Thyroid gland (tissue), 4 donors: Measurements from ENCODE around the gene TBX18. TPM values are rescaled to one million over a fixed set of nuclear protein-coding genes. Genes with fewer than 3 reads are reported as not detected.

Experiments used
- DNase-seq, 2 donors: peaks; one replicate each; pipeline ENCODE4 v3.0.0-alpha.2; 2019
- H3K27ac ChIP-seq, 3 donors: fragments of 200-600 bp; sonication (generic); 1 replicate in 2 of 3; 2 replicates in 1 of 3; pipeline ENCODE4 v1.5.1; 2016 to 2019; ENCODE audit warnings: mild to moderate bottlenecking in 1 of 3, moderate library complexity in 1 of 3
- H3K27me3 ChIP-seq: fragments of 200-600 bp; sonication (generic); one replicate; pipeline ENCODE4 v1.5.1; 2019
- H3K36me3 ChIP-seq, 2 donors: fragments of 200-600 bp; sonication (generic); one replicate each; pipeline ENCODE4 v1.5.1; 2016 to 2019
- H3K4me1 ChIP-seq, 2 donors: fragments of 200-600 bp; sonication (generic); one replicate each; pipeline ENCODE4 v1.5.1; 2017 to 2019
- H3K4me3 ChIP-seq, 3 donors: fragments of 200-600 bp; sonication (generic); replicated peaks in 1 of 3; 1 replicate in 2 of 3; 2 replicates in 1 of 3; pipeline ENCODE4 v1.5.1; 2016; ENCODE audit warnings: mild to moderate bottlenecking in 1 of 3
- H3K9me3 ChIP-seq: fragments of 200-600 bp; sonication (generic); one replicate; pipeline ENCODE4 v1.5.1; 2017
- CTCF ChIP-seq, 6 experiments: fragments of 200-600 bp in 3 of 6; fragments of 450-650 bp in 3 of 6; sonication (generic) in 3 of 6; IDR thresholded peaks; one replicate each; pipeline ENCODE4 v1.5.1; 2016 to 2019; ENCODE audit warnings: antibody characterized with exemption in 6 of 6, mild to moderate bottlenecking in 2 of 6, inconsistent platforms in 1 of 6, moderate library complexity in 1 of 6
- POLR2A ChIP-seq, 2 donors: fragments of 450-650 bp; IDR thresholded peaks; one replicate each; pipeline ENCODE4 v1.6.1; 2017; ENCODE audit warnings: antibody characterized with exemption in 2 of 2, mild to moderate bottlenecking in 2 of 2, moderate library complexity in 1 of 2
- whole genome bisulfite sequencing, 2 donors: methylation state at CpG; one replicate each; pipeline ENCODE4 v1.1.5; 2017; 5-methylcytosine and 5-hydroxymethylcytosine counted together
- intact Hi-C: fragments of 100-400 bp; cut with DNase I; formaldehyde crosslinking; loops from one replicate; pipeline ENCODE4 v1.15.1; 2023
- total RNA-seq, 4 donors: library from RNA; depleted of rRNA; stranded (reverse); fragments of >200 nt; gene quantifications; one replicate each; pipeline ENCODE4 v1.2.3, GENCODE V29; 2016

TBX18 gene
- total RNA-seq, 4 donors from 2014 or later, result 1.3 to 7.5 (median 4.9) TPM

DNA sequence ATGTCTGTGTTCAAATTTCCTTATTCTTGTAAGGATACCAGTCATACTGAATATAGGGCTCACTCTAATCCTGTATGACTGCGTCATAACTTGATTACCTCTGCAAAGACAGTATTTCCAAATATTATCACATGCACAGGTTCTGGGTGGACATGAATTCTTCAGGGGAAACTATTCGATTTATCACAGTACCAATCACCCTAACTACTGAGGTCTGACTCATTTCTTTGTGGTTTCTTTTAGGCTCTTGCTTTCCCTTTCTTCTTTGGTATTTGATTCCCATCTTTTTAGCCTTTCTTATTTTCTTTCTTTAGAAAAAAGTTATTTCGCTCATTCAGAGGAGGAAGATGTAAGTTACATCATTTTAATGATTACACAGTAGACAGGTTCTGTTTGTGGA, 40.3 kb upstream of the TBX18 start:
- no peak overlapping the region for H3K27ac ChIP-seq
- WGBS, 2 donors, result 78 to 90% methylated on average over 3 of the region's 3 CpGs
- H3K9me3 ChIP-seq, result no peaks in the 10 kb centered on the region
- H3K36me3 ChIP-seq, result no peaks in the 10 kb centered on the region
- DNase-seq, result no peak
- H3K4me3 ChIP-seq, result no peak overlapping the region
- TF ChIP-seq POLR2A (IDR thresholded peaks at IDR 0.05), result no peak
- TF ChIP-seq CTCF (IDR thresholded peaks at IDR 0.05), result no peak
- H3K4me1 ChIP-seq, result no peaks in the 10 kb centered on the region
- intact Hi-C loops, result no loop called here
- H3K27me3 ChIP-seq, result no peaks in the 10 kb centered on the region

GRCh38 chr6:84801250-84801649, 36.9 kb upstream of the TBX18 start:
- TF ChIP-seq POLR2A (IDR thresholded peaks at IDR 0.05), result no peak
- TF ChIP-seq CTCF (IDR thresholded peaks at IDR 0.05), result no peak
- Histone ChIP-seq H3K27me3 (no peaks in the 10 kb centered on the region), H3K4me3 (no peak overlapping the region), H3K27ac (no peak overlapping the region), H3K4me1 (no peaks in the 10 kb centered on the region), H3K36me3 (no peaks in the 10 kb centered on the region), H3K9me3 (no peaks in the 10 kb centered on the region)
- WGBS, 2 donors, result 70 to 76% methylated on average over 3 of the region's 3 CpGs
- DNase-seq, result no peak
- intact Hi-C loops, result no loop called here

DNA sequence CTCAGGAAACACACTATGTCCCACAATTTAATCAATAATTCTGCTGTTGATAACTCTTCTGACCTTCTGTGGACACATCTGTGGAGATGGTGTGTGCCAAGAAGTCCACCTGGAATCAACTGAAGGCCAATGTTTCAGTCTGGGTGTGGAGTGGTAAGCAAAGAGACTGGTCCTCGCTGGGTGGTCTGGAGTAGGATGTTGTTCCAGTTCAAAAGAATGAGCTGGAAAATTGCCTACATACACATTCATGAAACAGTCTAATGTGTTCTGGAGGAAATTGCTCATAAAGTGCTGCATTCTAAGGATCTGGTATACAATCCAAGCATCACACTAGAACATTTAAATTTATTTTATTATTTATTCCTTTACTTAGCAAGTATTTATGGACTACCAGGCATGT, 33.9 kb upstream of the TBX18 start:
- TF ChIP-seq CTCF (IDR thresholded peaks at IDR 0.05) (no peak), POLR2A (IDR thresholded peaks at IDR 0.05) (no peak)
- Histone ChIP-seq H3K4me3 (no peak overlapping the region), H3K36me3 (no peaks in the 10 kb centered on the region), H3K4me1 (no peaks in the 10 kb centered on the region), H3K9me3 (no peaks in the 10 kb centered on the region), H3K27ac (no peak overlapping the region), H3K27me3 (no peaks in the 10 kb centered on the region)
- intact Hi-C loops, result no loop called here
- 42 to 47% methylated on average over 1 of the region's 1 CpG for WGBS, 2 donors
- DNase-seq, result no peak

DNA sequence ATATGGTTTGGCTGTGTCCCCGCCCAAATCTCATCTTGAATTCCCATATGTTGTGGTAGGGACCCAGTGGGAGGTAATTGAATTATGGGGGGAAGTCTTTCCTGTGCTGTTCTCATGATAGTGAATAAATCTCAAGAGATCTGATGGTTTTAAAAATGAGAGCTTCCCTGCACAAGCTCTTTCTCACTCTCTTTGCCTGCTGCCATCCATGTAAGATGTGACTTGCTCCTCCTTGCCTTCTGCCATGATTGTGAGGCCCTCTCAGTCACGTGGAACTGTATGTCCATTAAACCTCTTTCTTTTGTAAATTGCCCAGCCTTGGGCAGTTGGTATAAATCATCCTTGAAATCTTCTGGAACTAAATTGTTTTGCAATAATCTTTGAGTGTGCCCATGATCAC, 31.9 kb upstream of the TBX18 start:
- no peaks in the 10 kb centered on the region for H3K9me3 ChIP-seq
- WGBS, 2 donors, result 49 to 62% methylated on average over 2 of the region's 2 CpGs
- H3K4me3 ChIP-seq, result no peak overlapping the region
- no peak for DNase-seq
- intact Hi-C loops, result no loop called here
- no peak for TF ChIP-seq CTCF (IDR thresholded peaks at IDR 0.05)
- TF ChIP-seq POLR2A (IDR thresholded peaks at IDR 0.05), result no peak
- H3K27me3 ChIP-seq, result no peaks in the 10 kb centered on the region
- no peaks in the 10 kb centered on the region for H3K4me1 ChIP-seq
- H3K27ac ChIP-seq, result no peak overlapping the region
- no peaks in the 10 kb centered on the region for H3K36me3 ChIP-seq

- no peak overlapping the region for H3K4me3 ChIP-seq
- H3K27ac ChIP-seq, result no peak overlapping the region
- no peaks in the 10 kb centered on the region for H3K36me3 ChIP-seq
- no peak for DNase-seq
- TF ChIP-seq POLR2A (IDR thresholded peaks at IDR 0.05) (no peak), CTCF (IDR thresholded peaks at IDR 0.05) (no peak)
- intact Hi-C loops, result no loop called here
- H3K9me3 ChIP-seq, result no peaks in the 10 kb centered on the region
- WGBS, 2 donors, result 62 to 76% methylated on average over 1 of the region's 1 CpG
- no peaks in the 10 kb centered on the region for H3K4me1 ChIP-seq
- H3K27me3 ChIP-seq, result no peaks in the 10 kb centered on the region
Measured at GRCh38 chr6:84791927-84792326, 27.5 kb upstream of the TBX18 start.
